Breast epithelium (tissue), 4 donors: Measurements from ENCODE around the gene HIVEP3. TPM values are rescaled to one million over a fixed set of nuclear protein-coding genes. Genes with fewer than 3 reads are reported as not detected.

Experiments used
- DNase-seq, 2 donors: peaks; one replicate each; pipeline ENCODE4 v3.0.0-alpha.2; 2019; ENCODE audit warnings: low spot score in 2 of 2
- H3K27ac ChIP-seq, 2 donors: fragments of 200-600 bp; sonication (generic) in 1 of 2; one replicate each; pipeline ENCODE4 v1.5.1; 2016 to 2019; ENCODE audit warnings: mild to moderate bottlenecking in 1 of 2
- H3K27me3 ChIP-seq, 2 donors: fragments of 200-600 bp; sonication (generic) in 1 of 2; one replicate each; pipeline versions ENCODE4 v1.5.1 to v1.6.0; 2017 to 2019; ENCODE audit warnings: control low read depth in 1 of 2, mild to moderate bottlenecking in 1 of 2
- H3K36me3 ChIP-seq: fragments of 200-600 bp; one replicate; pipeline ENCODE4 v1.5.1; 2019
- H3K4me1 ChIP-seq, 2 donors: fragments of 200-600 bp; sonication (generic); one replicate each; pipeline ENCODE4 v1.5.1; 2016 to 2019; ENCODE audit warnings: control low read depth in 1 of 2
- H3K4me3 ChIP-seq, 3 donors: fragments of 200-600 bp; sonication (generic); 1 replicate in 2 of 3; 2 replicates in 1 of 3; pipeline ENCODE4 v1.5.1; 2016 to 2019; ENCODE audit warnings: mild to moderate bottlenecking in 3 of 3, moderate library complexity in 2 of 3
- H3K9me3 ChIP-seq, 2 donors: fragments of 200-600 bp; sonication (generic) in 1 of 2; one replicate each; pipeline ENCODE4 v1.5.1; 2016 to 2019; ENCODE audit warnings: control low read depth in 1 of 2
- CTCF ChIP-seq, 3 donors: fragments of 450-650 bp; IDR thresholded peaks; one replicate each; pipeline ENCODE4 v1.5.1; 2016 to 2017; ENCODE audit warnings: antibody characterized with exemption in 3 of 3, mild to moderate bottlenecking in 3 of 3, moderate library complexity in 3 of 3
- POLR2A ChIP-seq: fragments of 450-650 bp; IDR thresholded peaks from one replicate; pipeline ENCODE4 v1.6.1; 2016; ENCODE audit warnings: antibody characterized with exemption, mild to moderate bottlenecking, moderate library complexity
- POLR2AphosphoS5 ChIP-seq, 3 donors: sonication (generic); formaldehyde crosslinking; IDR thresholded peaks; one replicate each; pipeline ENCODE4 v1.6.1; 2017; ENCODE audit warnings: antibody characterized with exemption in 3 of 3
- intact Hi-C: fragments of 100-400 bp; cut with DNase I; formaldehyde crosslinking; loops from one replicate; pipeline ENCODE4 v1.15.1; 2023; ENCODE audit warnings: low total_unique reads
- total RNA-seq, 3 donors: library from RNA; depleted of rRNA; stranded (reverse); fragments of >200 nt; gene quantifications; one replicate each; pipeline ENCODE4 v1.1.0, GENCODE V29; 2016

HIVEP3 gene
- total RNA-seq, 3 donors from 2014 or later: 3.5 to 13.5 (median 9.2) TPM

GRCh38 chr1:41743366-41743765 lies 175.4 kb downstream of the HIVEP3 start:
- Histone ChIP-seq H3K36me3 (no peaks in the 10 kb centered on the region), H3K4me3 (no peak overlapping the region), H3K27me3 (no peaks in the 10 kb centered on the region), H3K4me1 (peaks cover 0 to 4% of the 10 kb centered on the region in 2 donors), H3K27ac (no peak overlapping the region), H3K9me3 (no peaks in the 10 kb centered on the region)
- TF ChIP-seq CTCF (IDR thresholded peaks at IDR 0.05) (no peak), POLR2A (no peak), POLR2AphosphoS5 (IDR thresholded peaks at IDR 0.05) (no peak)
- no peak for DNase-seq
- intact Hi-C loops: no loop called here

GRCh38 chr1:41742219-41742618 lies 176.5 kb downstream of the HIVEP3 start:
- no peak for DNase-seq
- Histone ChIP-seq H3K4me1 (peaks cover 0 to 4% of the 10 kb centered on the region in 2 donors), H3K27me3 (no peaks in the 10 kb centered on the region), H3K4me3 (no peak overlapping the region), H3K36me3 (no peaks in the 10 kb centered on the region), H3K27ac (no peak overlapping the region), H3K9me3 (no peaks in the 10 kb centered on the region)
- intact Hi-C loops: no loop called here
- TF ChIP-seq CTCF (IDR thresholded peaks at IDR 0.05): no peak
- no peak for TF ChIP-seq POLR2A
- no peak for TF ChIP-seq POLR2AphosphoS5 (IDR thresholded peaks at IDR 0.05)

GRCh38 chr1:41741244-41741643 lies 177.5 kb downstream of the HIVEP3 start:
- Histone ChIP-seq H3K9me3 (no peaks in the 10 kb centered on the region), H3K27me3 (no peaks in the 10 kb centered on the region), H3K4me1 (peaks cover 0 to 4% of the 10 kb centered on the region in 2 donors), H3K27ac (no peak overlapping the region), H3K4me3 (no peak overlapping the region), H3K36me3 (no peaks in the 10 kb centered on the region)
- intact Hi-C loops: no loop called here
- no peak for TF ChIP-seq CTCF (IDR thresholded peaks at IDR 0.05)
- DNase-seq: no peak

- TF ChIP-seq POLR2AphosphoS5 (IDR thresholded peaks at IDR 0.05): no peak
- TF ChIP-seq POLR2A: no peak
- no peak for TF ChIP-seq CTCF (IDR thresholded peaks at IDR 0.05)
- H3K27me3 ChIP-seq: no peaks in the 10 kb centered on the region
- H3K9me3 ChIP-seq: no peaks in the 10 kb centered on the region
- no peak overlapping the region for H3K4me3 ChIP-seq
- DNase-seq: no peak
- no peaks in the 10 kb centered on the region for H3K36me3 ChIP-seq
- H3K4me1 ChIP-seq: peaks cover 0 to 4% of the 10 kb centered on the region in 2 donors
- H3K27ac ChIP-seq: peak overlapping the region in 1 of 2 donors; percentile 54
- intact Hi-C loops: no loop called here
Observed at GRCh38 chr1:41740630-41741239, 178.0 kb downstream of the HIVEP3 start.

- Histone ChIP-seq H3K9me3 (no peaks in the 10 kb centered on the region), H3K4me1 (peaks cover 0 to 4% of the 10 kb centered on the region in 2 donors), H3K36me3 (no peaks in the 10 kb centered on the region), H3K27me3 (no peaks in the 10 kb centered on the region), H3K27ac (peak overlapping the region in 1 of 2 donors; percentile 54), H3K4me3 (no peak overlapping the region)
- DNase-seq: no peak
- intact Hi-C loops: no loop called here
- no peak for TF ChIP-seq CTCF (IDR thresholded peaks at IDR 0.05)
- TF ChIP-seq POLR2AphosphoS5 (IDR thresholded peaks at IDR 0.05): no peak
- TF ChIP-seq POLR2A: no peak
Observed at GRCh38 chr1:41740058-41740457, 178.7 kb downstream of the HIVEP3 start.
